HG02763 (cell line): Measurements from ENCODE around the gene TMPRSS4.

Source experiments
- ATAC-seq: cut with Tn5 transposase; IDR thresholded peaks from one replicate; pipeline ENCODE4 v1.9.1; 2021; ENCODE audit warnings: mild to moderate bottlenecking, moderate library complexity; ENCODE audit not compliant: unreplicated experiment

The TMPRSS4 gene

DNA sequence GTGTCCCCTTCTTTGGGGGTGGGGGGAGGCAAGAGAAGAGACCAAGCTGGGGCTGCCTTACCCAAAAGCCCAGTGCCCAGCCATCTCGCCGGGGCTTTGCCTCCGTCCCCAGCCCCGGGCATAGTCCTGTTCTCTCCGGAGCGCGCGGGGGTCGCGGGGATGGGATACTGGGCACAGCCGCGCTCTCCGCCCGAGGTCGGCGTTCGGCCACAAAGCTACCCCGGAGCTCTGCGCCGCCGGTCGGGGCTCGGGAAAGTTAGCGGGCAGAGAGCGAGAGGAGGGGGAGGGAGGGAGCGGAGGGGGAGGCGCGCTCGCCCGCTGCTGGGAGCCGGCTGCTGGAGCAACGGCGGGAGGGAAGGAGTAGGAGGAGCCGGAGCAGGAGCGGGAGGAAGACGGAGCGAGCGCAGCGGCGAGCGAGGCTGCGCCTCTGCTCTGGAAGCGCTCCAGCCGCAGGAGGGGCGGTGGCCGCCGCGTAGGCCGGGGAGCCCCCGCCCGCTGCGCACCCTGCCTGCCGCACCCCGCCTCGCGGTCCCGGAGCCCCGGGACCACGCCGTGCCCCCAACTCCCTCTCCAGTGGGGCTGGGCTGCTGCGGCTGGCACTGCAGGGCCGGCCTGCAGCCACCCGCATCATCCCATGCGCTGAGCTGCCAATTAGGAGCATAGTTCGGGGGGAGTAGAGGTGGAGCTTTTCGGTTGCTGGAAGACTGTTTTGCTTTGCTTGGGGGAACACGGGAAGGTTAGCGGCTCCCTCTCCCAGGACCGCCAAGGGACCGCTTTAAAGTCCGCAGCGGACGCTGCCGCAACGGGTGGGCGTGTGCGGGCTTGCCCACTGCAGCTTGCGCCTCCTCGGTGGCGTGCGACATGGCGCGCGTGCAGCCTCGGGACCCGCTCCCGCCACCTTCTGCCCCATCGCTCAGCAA lies 75.9 kb downstream of the TMPRSS4 start, which contains the start of gene SCN4B:
Gene SCN4B (minus strand): TSS at position 272 of the 920 bp plus-strand sequence. CDS start 150 bp downstream, at position 122.
- ATAC-seq: no peak

DNA sequence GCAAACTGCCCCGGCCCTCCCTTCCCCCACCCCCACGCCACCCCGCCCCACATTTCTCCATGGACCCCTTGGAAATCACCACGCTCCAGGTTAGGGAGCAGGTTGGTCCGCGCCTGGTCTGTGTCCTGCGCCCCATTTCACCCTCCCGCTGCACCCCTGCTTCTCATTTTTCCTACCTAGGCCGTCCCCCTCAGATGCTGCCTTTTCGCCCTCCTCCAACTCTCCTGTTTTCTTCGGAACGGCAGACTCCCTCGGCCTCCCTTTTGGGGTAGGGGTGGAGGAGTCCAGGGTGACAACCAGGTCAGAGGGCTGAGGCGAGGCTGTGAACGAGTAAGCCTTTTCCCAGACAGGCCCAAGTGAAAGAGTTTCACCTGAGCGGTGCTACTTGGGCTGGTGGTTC lies 76.6 kb downstream of the TMPRSS4 start:
- no peak for ATAC-seq

DNA sequence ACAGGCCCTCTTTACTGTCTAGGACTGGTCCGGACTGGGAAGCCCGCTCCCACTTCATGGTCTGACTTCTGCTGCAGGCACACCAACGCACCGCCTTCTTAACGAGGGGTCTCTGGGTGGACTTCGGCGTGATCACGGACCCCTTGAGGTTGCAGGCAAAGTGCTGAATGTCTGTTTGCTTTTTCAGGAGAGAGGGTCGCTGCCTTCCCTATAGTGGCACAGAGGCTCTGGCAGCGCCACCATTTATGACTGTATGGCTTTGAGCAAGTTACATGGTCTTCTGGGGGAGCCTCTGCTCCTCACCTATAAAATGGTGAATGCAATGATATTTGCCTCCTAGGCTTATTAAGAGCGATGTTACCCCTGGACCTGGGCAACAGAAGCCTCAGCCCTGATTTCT lies 77.1 kb downstream of the TMPRSS4 start:
- no peak for ATAC-seq

DNA sequence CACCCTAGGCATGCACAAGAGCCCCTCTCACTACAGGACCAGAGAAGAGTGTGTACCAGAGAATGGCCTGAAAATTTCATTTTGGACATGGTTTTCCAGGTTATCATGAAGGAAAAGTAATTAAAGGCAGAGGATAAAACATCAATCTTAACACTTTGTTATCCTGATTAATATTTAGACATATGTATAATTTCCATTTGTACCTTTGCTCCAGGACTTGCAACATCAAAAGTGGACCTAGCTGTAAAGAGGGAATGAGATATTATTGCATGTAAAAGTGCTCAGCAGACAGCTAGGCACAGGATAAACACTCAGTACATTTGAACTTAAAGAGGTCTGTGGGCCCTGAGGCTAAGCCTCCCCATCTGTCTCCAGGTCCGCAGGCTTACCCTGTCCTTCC lies 77.8 kb downstream of the TMPRSS4 start:
- no peak for ATAC-seq

DNA sequence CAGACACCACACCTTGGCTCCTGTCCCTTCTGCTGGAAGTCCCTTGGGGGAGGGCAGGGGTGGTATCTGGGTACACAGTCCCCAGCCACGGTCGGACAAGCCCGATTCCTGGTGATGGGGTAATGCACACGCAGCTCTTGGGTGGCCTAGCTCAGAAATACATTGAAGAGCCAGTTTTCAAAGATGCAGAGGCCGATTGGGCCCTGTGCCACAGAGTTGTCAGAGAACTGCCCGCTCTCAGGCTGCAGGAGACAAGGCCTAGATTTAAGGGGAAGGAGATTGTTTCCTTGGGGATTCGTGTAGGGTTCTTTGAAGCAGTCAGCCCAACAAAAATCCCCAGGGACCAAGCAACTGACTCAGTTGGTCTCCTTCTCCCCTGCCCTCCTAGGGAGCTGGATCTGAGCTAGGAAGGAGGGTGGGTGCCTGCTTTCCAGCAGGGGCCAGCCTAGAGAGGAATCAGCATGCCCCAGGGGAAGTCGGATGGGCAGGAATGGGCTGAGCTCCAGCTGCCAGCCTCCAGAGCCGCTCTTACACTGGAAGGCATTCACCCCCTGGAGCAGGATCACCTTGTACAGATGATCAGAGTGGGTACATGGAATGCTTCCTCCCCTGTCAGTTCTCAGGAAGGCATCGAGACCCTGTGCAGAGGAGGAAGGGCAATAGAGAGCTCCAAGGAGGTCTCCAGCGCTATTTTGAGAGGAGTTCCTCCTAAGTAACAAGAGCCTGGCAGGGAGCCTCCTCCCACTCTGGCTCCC lies 79.1 kb downstream of the TMPRSS4 start:
- no peak for ATAC-seq

DNA sequence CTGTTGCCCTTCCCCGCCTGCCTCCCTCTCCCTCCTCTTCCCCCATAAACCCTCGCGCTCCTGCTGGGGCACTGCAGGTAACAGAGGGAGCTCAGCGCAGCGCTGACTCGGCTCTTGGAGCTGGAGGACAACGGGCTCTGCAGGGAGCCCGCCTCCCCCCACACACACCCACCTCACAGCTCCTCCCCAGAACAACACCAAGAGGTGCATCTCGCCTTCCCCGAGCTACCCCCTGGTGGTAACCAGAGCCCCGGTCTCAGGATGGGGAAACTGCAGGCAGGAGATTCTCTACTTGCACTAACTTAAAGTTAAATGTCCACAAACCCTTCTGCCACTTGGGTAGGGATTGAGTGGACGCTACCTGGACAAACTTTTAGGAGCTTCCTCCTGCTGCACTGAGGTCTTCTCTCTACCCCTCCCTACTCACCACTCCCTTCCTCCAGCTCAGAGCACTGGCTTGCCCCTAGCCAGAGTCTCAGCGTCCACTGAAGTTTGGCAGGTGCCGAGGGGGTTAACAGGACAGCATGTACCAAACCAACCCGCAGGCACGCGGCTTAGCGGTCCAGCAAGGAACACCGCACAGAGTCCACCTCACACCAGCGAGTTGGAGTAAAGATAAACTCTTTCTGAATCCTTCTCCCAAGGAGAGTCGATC lies 79.8 kb downstream of the TMPRSS4 start:
- no peak for ATAC-seq

DNA sequence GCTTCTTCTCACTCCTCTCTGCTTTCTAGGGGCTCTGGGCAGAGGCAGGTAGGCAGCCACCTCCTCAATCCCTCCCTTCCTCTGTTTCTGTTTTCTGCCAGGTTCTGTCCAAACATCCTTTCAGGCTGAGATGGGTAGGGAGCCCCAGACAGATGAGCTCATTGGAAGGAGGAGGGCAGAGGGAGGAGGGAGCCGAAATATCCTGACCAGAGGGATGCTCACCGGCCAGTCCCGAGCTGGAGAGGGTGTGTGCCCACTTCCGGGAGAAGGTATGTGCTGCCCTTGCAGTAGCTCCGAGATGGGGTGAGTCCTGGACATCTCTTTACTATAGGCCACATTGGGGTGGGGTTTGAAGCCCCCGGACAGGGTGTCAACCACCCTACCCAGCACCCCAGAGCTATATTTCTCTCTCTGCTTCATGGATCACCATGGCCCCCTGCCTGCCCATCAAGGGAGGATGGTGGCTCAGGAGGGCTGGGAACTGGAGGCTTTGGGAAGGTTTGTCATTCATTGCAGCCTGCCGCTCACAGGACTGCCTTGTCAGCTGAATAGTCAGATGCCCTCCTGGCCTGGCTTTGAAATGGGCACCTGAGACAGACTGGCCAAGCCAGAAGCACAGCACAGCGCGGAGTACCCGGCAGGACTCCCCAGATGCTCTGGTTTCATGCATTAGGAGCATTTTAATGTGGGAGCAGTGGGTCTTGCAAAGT lies 80.5 kb downstream of the TMPRSS4 start:
- no peak for ATAC-seq

DNA sequence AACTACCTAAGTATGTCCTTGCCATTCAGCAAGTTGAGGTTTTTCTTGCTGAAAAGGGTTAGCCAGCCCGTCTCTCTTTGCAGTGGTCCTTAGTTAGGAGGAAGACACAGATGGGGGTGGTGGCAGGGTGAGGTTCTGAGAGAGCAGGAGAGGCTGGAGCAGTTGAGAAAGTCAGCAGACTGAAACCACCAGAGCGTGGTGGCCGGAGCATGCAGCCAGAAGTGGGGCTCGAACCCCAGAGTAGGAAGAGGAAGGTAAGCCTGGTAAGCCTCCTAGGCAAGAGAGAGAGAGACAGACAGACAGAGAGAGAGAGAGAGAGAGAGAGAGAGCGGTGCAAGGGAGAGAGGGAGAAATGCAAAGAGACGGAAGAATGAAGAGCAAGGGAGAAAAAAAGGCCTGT lies 84.9 kb downstream of the TMPRSS4 start:
- ATAC-seq: no peak

DNA sequence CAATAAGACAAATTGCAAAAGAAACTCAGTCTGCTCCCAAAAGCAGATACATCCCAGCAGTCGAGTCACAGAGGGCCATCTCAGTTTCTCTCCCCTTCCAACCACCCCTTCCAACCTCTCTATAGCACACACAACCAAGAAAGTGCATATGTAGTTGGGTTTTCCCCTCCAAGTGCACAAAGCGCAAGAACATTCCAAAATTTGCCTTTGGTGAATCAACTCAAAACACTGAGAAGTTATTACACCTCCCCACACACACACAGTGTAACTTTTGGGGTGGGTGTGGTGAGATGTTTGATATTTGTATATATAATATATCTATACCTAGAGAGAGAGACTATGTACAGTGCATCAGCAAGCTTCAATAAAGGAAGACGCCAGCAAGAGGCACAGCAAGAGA lies 86.0 kb downstream of the TMPRSS4 start:
- ATAC-seq: no peak

DNA sequence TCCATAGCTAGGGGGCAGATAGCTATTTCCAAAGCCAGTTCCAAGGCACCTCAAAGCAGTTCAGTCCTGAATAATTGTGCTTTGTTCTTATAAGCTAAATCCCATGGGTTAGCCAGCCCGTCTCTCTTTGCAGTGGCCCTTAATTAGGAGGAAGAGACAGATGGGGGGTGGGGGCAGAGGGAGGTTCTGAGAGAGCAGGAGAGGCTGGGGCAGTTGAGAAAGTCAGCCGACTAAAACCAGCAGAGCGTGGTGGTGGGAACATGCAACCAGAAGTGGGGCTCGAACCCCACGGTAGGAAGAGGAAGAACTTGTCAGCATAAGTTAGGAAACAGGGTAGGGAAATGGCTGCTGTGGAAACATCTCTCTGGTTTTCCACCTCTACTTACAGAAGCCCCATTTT lies 86.6 kb downstream of the TMPRSS4 start:
- no peak for ATAC-seq

DNA sequence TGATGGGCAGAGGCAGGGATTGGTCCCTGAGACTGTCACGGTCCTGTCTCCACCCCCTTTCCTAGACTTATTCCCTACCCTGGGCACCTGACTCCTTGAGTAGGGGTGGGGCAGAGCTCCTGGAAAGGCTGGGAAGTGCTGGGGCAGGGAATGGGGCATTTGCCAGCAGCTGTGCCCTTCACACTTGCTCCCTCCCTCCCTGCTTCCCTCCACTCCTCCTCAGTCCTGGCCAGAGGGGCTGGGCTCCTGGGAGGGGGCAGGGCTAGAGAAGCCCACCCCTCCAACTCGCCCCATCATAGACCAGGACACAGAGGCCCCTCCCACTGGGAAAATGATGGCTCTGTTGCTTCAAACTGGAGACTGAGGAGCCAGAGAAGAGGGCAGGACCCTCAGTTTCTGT lies 88.0 kb downstream of the TMPRSS4 start:
- ATAC-seq: no peak

DNA sequence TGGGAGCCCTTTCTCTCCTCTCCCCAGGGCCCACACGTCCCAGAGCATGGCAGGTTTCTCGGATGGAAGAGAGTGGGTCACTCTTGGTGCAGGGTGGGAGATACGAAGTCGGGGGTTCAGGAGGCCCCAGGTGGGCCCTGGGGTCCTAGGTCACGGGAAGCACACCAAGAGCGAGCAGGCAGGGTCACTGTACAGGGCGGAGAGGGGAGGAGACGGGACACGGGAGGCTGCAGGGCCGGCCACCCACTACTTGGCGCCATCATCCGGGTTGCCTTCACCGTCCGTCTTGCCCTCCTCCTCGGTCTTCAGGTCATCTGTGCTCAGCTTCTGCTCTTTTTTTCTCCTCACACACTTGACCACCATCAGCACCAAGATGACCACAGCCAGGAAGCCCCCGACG lies 89.8 kb downstream of the TMPRSS4 start:
- no peak for ATAC-seq

DNA sequence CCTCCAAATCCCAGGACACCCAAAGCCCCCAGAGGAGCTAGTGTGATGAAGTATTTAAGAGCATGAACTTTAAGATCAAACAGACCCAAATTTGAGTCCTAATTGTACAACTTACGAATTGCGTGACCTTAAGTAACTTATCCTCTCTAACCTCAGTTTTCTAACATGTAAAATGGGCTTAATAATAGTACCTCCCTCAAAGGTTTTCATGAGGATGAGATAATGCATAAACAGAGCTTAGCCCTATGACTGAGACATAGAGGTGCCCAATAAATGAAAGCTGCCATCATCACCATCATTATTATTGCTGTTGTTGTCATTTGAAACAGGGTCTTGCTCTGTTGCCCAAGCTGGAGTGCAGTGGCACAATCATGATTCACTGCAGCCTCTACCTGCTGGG lies 90.4 kb downstream of the TMPRSS4 start:
- ATAC-seq: no peak

DNA sequence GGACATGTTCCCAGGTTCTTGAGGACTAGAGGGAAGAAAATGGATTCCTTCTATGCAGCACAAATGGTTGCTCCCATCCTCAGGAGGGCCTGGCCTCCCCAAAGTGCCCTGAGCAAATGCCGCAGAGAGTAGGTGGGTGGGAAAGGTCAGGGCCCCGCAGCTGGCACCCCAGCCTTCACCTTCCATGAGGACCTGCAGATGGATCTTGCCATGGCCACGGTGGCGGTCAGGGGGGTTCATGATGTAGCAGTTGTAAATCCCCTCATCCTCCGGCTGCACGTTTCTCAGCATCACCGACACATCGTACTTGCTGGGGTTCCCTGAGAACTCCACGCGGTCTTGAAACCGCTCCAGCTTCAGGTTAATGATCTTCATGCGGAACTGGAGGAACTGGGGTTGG lies 91.0 kb downstream of the TMPRSS4 start:
- no peak for ATAC-seq

DNA sequence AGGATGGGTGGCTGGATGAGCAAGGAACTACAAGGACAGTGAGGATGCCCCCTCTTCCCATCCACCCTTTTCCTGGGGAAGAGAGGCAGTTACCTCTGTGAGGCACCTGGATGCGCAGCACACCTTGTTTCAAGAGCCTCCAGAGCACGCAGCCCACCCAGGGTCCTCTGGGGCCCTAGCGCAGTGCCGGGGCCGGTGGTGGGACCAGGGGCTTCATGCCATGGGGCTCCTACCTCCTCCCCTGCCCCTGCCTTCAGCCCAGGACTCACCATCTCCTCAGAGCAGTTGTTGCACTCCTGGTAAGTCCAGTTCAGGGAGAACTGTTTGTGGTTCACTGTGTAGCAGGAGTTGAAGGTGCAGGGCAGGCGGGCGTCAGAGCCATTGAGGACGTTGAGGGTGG lies 91.4 kb downstream of the TMPRSS4 start:
- ATAC-seq: no peak

DNA sequence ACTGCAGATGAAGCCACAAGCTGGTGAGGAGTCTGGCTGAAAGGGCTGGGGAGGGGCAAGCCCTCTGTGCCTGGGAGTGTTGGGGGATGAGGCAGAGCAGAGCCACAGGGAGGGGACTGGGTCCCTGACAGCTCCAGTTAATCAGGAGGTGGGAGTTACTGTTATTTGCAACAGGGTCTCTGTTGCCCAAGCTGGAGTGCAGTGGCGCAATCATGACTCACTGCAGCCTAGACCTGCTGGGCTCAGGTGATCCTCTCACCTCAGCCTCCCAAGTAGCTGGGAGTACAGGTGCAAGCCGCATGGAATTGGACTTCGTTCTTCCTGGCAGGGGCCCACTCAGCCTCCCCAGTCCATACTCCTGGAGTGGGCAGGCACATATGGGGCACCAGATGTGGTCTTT lies 91.9 kb downstream of the TMPRSS4 start:
- no peak for ATAC-seq

DNA sequence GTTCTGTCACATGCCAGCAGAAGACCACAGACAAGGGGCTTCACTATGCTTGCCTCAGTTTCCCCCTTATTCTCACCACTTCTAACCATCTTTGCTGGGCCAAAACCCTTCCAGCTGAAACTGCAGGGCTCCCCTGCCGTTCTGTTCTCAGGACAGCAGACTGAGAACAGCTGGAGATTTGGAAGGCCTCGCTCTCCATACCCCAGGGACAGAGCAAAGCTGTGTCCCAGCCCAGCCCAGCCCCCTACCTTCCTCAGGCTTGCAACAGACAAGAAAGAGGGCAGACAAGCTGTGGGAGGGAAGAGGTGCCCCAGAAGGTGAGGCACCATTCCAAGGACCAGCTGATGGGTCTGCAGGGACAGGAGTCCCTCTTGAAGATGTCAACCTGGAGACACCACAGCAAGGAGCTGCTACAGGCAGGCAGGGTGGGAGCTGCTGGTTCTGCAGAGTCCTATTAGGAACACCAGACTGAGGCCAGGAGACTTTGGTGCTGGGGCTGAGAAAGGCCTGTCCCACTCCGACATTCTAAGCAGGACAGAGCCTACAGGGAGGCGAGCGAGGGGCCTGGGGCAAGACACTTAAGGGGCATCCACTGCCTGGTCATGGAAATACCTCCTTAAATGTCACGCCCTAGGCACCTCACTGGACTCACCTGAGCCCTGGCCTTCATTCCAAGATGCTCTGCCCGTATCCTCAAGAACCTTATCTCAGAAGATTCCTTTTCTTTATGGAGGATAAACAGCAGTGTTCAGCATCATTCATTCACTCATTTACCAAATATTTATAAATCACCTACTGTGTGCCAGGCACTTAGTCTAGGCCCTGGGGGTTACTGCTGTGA lies 92.6 kb downstream of the TMPRSS4 start:
- no peak for ATAC-seq

DNA sequence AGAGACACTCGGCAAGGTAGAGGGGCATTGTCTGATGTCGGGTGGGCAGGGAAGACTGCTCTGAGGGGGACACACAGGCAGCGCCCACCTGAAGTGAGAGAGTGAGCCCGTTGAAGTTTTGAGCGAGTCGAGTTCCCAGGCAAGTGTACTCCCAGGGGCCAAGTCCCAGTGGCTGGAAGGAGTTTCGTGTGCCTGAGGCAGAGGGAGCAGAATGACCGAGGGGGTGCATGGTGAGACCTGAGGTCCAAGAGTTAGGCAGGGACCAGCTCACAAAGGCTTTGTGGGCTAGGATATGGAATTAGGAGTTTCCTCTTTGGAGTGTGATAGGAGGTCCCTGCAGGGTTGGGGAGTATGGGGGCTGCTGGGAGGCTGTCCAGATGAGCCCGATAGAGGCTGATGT lies 93.4 kb downstream of the TMPRSS4 start:
- no peak for ATAC-seq

DNA sequence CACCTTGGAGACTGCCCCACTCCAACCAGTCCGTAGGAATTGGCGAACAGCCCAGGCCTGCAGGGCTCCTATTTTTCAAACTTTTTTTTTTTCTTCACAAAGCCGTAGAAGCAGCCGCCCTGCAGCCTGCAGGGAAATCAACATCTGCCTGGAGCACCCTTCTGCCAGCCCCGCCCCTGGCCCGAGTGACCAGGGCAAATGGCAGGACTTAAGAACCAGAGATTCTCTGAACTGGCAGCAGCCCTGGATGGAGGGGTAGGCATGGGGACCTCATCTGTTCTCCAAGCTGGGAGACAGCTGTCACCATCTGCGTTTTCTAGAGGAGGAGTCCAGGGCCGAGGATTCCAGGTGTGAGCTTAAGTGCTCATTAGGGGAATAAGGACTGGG lies 94.0 kb downstream of the TMPRSS4 start:
- ATAC-seq: no peak
